RKO (cell line): ENCODE measurements around the gene TRIM68.

Experiments used
- DNase-seq: peaks from one replicate; pipeline ENCODE4 v3.0.0-alpha.2; 2016; ENCODE audit warnings: low spot score

The TRIM68 gene, protein sequence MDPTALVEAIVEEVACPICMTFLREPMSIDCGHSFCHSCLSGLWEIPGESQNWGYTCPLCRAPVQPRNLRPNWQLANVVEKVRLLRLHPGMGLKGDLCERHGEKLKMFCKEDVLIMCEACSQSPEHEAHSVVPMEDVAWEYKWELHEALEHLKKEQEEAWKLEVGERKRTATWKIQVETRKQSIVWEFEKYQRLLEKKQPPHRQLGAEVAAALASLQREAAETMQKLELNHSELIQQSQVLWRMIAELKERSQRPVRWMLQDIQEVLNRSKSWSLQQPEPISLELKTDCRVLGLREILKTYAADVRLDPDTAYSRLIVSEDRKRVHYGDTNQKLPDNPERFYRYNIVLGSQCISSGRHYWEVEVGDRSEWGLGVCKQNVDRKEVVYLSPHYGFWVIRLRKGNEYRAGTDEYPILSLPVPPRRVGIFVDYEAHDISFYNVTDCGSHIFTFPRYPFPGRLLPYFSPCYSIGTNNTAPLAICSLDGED

DNA sequence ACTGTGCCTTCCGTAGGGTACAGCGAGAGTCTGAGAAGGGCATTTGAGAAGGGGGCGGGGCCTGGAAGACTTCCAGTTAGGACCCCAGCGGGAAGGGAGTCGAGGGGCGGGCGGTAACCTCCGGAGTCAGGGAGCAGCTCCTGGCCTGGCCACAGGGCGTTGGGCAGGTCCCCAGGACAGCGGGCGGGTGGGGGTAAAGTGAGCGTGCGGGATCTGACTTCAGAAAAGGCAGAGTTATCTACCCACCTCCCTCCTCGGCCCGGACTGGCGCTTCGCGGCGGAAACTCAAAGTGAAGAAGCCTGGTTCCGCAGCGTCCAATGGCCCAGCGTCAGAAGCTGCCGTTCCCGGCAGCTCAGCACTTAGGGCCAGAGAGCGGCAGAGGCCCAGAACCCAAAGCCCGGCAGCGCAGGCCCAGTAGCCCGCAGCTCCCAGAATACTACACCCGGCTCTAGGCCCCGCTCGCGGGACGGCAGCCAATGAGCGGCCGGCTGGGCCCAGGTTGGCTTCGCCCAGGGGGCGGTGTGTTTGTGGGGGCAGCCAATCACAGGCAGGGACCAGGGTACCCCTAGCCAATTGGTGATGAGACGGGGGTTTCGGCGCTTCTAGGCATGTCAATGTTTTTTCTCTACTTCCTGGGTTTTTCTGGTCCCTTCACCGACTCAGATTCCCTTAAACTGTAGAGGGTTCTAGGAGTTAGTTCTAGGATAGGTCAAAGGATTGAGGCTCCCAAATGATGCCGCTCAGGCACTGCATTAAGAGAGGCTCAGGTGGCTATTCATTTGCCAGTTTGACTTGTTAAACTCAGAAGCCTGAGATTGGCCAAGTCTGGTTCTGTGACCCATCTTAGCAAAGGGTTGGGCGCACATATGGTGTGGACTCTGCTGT, at the start of gene TRIM68:
TRIM68 (minus strand) TSS at position 451 of the 886 bp plus-strand sequence. CDS start 2,727 bp downstream, outside the sequence.
- DNase-seq = peak; percentile 87

DNA sequence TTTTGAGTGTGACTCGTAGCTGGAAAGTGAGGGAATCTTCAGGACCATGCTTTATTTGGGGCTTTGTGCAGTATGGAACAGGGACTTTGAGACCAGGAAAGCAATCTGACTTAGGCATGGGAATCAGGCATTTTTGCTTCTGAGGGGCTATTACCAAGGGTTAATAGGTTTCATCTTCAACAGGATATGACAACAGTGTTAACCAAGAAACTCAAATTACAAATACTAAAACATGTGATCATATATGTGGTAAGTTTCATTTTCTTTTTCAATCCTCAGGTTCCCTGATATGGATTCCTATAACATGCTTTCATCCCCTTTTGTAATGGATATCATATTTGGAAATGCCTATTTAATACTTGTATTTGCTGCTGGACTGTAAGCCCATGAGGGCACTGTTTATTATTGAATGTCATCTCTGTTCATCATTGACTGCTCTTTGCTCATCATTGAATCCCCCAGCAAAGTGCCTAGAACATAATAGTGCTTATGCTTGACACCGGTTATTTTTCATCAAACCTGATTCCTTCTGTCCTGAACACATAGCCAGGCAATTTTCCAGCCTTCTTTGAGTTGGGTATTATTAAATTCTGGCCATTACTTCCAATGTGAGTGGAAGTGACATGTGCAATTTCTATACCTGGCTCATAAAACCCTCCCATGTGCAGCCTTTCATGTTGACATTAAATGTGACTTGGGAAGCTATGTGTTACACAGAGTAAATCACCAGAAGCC, 46.8 kb upstream of the TRIM68 start:
- DNase-seq = no peak

DNA sequence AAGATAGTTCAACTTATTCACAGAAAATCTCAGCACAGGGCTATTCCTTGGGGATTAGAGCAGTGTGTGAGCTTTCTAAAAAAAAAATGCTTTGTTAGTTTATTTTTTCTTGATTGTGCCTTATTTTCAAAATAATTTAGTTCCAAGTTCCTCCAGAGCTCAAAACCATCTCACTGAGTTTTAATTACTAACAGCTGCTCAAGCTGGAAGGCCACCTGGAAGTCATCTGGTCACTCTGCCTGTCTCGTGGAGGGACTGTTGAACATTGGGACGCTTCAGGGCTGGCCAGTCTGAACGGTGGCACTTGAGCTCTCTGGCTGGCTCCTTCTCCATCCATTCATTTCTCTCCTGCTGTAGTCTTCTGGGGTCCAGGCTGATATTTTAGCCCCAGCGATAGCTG, 39.7 kb upstream of the TRIM68 start:
- no peak for DNase-seq

DNA sequence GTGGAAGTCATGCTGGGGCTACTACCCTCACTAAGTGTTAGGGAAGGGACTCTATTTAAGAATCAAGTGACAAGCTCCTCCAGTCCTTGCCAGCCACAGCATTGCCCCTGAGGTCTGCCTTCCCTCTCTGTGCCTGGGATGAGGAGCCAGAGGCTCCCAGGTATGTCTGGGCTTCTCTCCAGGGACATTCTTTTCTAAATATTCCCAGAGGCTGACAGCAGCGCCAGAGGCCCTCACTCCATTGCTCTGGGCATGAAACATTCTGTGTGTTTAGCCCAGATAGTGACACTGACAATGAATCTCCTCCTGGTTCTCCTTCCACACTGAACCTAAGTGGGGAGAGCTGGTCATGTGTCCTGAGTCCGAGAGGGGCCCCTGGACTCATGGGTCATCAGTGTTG, 37.9 kb upstream of the TRIM68 start:
- no peak for DNase-seq

DNA sequence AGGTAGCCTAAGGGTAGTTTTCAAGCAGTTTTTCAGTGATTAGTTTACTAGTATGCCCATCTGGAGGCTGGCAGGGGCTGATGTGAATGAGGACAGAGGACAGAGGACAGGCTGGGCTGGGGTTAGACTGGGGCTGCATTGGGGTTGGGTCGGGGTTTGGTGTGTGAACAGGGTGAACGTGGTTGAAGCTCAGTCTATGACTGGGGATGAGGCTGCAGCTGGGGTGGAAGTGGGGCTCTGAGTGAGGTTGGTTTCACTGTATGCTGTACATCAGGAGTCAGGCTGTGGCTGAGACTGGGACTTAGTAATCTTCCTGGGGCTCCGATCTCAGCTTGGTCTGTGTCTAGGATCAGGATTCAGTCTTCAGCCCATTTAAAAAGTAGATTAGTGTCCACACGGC, 36.2 kb upstream of the TRIM68 start:
- DNase-seq = no peak

DNA sequence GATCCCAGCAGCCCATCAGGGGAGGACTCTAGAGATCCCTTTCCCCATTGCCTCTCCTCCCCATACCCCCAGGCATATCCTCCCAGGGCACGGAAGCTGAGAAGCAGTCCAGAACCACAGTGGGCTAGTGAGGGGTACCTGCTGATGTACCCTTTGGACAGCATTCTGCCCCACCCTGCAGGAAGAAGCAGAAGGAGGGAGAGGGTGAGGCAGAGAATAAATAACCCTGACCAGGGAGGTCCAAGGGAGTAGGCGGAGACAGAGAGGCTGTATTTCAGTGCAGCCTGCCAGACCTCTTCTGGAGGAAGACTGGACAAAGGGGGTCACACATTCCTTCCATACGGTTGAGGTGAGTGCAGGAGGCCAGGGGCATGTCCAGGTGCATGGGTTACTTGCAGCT, 35.7 kb upstream of the TRIM68 start, which contains the start of gene OR51E1:
OR51E1 (plus strand) TSS at position 301 of the 400 bp plus-strand sequence. CDS start 8,545 bp downstream, outside the sequence.
- DNase-seq = no peak

DNA sequence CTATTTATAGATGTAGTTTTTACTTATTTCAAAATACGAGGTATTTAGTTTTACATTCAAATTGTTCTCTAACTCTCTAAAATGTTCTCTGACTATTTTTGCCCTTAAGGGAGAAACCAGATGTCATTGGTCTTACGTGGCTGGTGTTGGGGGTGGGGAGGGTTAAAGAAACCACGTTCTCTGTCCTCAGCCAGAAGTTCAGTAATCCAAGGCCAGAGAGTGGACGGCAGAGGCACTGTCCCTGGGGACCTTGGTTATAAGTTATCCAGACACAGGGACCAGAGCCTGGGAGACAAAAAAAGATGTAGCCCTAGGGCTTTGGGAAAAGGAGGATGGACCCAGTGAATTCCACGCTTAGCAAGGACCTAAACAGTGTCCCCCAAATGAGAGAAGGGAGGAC, 35.0 kb upstream of the TRIM68 start:
- no peak for DNase-seq

DNA sequence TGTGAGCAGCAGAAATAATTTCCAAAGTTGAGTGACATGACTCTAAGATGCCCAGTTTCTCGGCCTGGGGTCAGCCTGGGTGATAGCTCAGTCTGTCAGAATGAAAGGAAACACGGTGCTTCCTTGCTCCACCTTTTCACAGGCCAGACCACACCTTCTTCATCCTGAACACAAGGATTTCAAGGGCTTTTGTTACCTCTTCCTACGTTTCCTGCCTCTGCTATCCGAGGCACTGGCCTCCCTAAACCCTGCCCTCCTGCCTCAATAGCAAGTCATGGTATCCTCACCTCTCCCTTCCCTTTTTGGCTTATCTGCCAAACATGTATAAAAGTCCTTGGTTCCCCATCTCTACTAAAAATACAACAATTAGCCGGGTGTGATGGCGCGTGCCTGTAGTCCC, 34.0 kb upstream of the TRIM68 start:
- no peak for DNase-seq

DNA sequence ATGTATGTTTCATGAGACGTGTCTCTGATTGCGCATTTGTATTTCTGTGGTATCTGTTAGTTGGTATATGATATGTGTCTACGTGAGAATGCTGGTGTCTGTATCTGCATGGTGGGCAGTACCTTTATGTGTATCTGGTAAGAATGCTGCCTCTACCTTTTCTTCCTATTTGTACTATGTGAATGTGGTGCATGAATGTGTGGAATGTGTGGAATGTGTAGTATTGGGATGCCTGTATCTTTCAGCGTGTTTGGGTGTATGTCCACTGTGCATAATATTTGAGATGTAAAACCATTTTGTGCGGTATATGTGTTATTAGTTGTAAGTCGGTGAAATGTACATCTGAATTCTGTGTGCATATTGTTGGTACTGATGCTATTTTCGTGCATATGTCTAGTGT, 33.5 kb upstream of the TRIM68 start:
- DNase-seq = no peak

DNA sequence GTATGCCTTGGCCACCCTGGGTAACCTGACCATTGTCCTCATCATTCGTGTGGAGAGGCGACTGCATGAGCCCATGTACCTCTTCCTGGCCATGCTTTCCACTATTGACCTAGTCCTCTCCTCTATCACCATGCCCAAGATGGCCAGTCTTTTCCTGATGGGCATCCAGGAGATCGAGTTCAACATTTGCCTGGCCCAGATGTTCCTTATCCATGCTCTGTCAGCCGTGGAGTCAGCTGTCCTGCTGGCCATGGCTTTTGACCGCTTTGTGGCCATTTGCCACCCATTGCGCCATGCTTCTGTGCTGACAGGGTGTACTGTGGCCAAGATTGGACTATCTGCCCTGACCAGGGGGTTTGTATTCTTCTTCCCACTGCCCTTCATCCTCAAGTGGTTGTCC, 31.9 kb upstream of the TRIM68 start:
- DNase-seq = no peak

DNA sequence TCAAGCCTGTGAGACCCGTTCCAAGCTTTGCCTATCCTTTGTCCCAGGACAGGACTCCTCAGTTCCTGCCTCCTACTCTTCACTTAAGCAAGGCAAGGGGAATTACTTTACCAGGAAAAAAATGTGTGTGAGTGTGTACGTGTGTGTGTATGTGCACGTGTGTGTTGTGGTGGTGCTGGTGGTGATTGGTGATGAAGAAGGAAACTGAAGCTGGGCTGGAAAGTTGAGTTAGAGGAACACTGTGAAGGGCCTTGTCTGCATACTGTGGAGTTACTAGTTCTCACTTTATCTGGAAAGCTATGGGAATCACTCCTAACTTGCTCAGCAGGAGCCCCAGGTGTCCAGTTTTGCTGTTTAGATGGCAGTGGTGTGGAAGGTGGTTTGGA, 29.6 kb upstream of the TRIM68 start:
- DNase-seq = no peak

DNA sequence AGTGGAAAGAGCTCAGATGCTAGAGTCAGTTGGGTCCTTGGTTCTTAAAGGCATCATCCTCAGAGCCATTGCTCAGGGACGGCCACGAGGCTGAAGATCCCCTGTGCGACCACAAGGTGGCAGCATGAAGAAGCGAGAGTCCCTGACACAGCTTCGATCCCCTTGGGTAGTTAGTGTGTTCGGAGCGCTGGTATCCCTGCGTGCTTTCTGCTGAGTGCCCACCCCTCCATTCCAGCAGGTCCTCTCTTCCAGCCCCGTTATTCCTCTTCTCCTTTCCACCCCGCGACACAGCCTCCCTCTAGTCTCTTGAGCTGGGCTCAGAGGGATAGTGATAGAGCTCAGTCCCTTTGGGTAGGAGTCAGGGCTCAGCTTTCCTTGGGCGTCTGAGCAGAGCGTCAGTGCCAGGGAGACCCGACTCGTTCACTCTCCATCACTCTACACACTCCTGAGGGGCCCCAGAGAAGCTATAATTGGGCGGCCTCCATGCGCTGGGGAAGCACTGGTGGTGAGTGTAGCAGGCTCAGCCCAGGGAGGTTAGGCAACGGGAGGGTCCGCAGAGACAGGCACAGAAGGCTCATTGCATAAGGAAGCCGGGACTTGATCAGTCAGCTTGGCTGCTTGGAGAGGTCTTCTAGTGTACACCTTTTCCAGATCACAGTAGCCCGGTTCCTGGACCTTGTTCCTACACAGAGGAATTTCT, 29.1 kb upstream of the TRIM68 start, which contains the start of gene OR51D1:
OR51D1 (plus strand) TSS at position 516 of the 700 bp plus-strand sequence. CDS start 2,314 bp downstream, outside the sequence.
- peak; percentile 58 for DNase-seq

DNA sequence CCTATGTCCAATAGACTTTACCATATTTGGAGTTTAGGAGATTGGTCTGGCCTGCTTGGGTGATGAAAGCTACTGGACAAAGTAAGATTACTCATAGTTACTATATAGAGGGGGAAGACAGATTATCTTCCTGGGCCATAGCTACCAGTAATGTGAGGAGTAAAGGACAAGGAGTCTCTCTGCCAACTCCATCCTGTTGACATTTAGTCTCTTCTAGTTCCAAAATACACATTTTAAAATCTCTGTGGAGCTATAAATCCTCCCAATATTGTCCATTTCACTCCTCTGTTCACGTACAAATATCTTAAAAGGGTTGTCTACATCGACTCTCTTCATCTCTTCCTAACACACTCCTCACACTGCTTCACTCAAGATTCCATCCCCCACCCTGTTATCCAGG, 28.1 kb upstream of the TRIM68 start:
- no peak for DNase-seq

DNA sequence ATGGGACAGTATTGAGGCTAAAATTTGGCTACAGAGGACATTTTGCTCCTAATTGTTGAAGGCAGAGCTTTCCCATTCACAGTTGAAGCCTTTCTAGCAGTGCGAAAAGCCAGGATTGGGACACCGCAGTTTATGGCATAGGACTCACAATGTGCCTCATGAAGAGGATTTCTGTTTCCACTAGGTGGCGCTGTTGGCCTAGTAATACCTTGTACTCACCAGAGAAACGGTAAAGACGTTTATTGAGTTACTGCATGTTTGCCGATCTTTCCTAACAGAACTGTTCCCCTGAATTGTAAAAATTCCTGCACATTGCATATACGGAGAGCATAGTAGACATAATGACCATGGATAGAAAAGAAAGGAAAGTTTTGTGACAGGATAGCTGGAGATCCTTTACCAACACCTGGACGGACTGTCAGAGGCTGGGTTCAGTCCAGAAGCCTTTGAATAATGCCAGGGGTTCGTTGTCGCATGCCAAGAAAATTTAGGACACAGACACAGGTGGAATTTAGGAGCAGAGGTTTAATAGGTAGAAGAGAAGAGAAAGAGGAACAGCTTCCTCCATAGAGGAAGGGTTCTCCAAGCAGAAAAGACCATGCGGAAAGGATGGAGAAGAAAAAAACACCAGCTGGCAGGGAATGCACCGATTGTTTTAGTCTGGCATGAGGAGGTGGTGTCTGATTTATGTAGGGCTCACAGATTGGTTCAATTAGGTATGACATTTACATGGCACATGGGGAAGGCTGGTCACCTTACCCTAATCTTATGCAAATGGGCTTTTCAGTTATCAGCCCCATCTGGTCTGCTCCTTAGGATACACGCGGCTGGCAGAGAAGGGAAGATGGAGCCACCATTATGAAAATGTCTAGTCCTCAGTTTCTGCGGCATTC, 18.4 kb upstream of the TRIM68 start:
- DNase-seq = peak; percentile 74

DNA sequence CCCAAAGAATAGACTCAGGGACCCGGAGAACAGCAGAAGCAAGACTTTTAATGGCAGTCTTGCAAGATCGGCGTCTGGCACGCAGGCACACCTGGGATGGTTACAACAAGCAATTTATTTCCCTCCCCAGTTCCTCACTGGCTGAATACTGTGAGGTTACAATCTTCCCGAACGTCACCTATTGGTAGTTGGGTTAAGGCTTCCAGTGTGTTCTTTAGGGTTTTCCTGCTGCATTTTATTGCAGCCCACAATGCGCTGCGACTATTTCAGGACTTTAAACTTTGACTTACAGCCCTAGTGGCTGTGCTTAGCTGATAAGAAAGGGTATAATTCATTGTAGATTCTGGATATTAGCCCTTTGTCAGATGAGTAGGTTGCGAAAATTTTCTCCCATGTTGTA, 11.5 kb upstream of the TRIM68 start:
- DNase-seq = no peak

DNA sequence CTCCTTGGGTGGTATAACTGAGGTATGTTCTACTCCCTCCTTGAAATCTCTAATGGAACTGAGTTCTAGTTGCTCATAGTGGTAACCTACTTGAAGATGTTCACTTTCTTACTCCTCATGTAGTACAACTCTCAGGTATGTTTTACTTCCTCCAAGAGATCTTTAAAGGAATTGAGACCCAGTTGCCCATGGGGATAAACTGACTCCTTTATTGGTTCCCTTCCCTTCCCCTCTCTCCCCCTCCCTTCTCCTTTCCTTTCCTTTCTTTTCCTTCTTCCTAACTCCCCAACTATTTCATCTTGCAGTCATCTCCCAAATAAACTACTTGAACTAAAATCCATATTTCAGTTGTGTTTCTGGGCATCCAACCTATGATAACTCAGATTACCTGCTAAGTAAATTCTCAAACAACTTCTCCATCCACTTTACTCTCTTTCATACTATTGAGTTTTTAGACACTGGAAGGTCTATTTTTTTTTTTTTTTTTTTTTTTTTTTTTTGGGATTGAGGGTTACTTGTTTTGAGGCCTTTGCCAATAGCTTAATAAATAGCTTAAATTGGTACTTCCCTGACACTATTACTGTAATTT, 7.9 kb upstream of the TRIM68 start:
- DNase-seq = no peak

DNA sequence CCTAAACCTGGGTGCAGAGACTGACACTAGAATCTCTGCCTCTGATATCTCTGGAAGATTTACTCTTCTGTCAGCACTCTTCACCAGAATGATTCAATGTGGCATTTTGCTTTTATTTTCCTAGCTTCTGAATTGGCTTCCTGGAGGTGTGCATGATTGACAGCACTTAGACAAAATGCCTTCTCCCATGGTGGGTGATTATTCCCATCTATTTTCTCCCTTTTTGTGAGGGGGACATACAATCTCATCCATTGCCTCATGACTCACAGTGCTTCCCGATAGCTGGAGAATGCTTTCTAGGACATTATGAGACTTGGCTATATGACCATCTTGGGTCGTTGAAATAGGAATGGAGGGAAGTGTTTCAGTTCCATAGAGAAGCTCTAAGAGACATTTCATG, 4.0 kb upstream of the TRIM68 start:
- DNase-seq = no peak

DNA sequence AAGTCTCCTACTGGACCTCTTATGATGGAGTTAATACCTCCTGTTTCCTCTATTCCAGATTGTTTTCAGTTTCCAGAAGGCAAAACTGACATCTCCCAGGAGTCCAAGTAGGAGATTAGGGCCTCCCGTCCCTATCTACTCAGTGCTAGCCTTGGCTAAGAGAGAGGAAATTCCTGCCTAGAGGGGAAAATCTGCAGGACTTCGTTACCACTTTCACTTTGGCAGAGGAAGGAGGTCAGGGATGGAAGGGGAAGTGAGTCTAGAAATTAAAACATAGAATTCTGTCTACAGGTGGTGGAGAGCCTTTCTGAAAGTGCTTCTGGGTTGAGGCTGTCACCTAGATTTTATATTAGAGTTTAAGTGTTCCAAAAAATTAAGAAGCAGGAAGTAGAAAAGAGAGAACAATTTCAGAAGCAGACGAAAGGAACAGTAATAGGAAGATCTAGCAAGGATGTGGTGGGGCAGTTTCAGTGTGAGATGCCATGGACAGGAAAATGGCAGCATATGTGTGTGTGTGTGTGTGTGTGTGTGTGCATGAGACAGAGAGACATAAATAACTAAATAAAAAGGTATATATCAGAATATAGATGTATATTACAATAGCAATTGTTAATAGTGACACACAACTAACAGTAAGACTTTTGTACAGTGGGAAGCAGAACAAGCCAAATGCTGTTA, 2.4 kb upstream of the TRIM68 start:
- DNase-seq = no peak

DNA sequence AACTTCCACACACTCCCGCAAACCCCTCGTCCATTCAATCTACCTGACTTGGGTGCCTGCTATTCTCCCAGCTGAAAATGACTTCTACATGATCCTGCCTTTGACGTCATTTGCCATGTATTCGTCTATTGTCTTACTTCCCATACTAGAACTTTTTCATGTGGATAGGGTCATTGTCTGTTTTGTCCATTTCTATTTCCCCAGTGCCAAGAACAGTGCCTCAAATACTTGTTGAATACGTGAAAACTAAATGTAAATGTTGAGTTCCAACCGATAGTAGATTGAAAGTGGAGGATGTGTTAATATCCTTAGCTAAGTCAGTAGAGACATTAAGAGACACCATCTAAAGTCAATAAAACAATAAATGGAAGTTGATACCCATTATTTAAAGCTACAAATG, 935 bp downstream of the TRIM68 start:
- DNase-seq = peak; percentile 14
